Erythroblast (primary cell): ENCODE data around the gene C2CD4C.
"Not testable (repeated sequence)": the region's sequence is repeated elsewhere in the genome, so short reads cannot be mapped to it uniquely, and the experiment has no call there.

ENCODE experiments used
- GATA1 ChIP-seq: IDR thresholded peaks from 2 replicates; pipeline ENCODE4 v1.6.1; 2011; ENCODE audit warnings: low read depth, mild to moderate bottlenecking, control low read depth, low read length, moderate library complexity
- POLR2A ChIP-seq: IDR thresholded peaks from 2 replicates; pipeline ENCODE4 v1.6.1; 2011; ENCODE audit warnings: mild to moderate bottlenecking, low read length

- TF ChIP-seq POLR2A, GATA1: not testable (repeated sequence)
These were observed 2.3 kb upstream of the C2CD4C start for GRCh38 chr19:411121-411722.
